Head of caudate nucleus (tissue), 42 donors: ENCODE data around the gene ZC2HC1C.

ENCODE experiments used
- DNase-seq, 42 donors: peaks; one replicate each; pipeline versions ENCODE4 v3.0.0 to v3.0.0-alpha.2; 2020 to 2021; ENCODE audit warnings: mixed read lengths in 7 of 42
- intact Hi-C: fragments of 100-400 bp; cut with DNase I; formaldehyde crosslinking; loops from one replicate; pipeline ENCODE4 v1.15.0; 2022

Gene ZC2HC1C, protein sequence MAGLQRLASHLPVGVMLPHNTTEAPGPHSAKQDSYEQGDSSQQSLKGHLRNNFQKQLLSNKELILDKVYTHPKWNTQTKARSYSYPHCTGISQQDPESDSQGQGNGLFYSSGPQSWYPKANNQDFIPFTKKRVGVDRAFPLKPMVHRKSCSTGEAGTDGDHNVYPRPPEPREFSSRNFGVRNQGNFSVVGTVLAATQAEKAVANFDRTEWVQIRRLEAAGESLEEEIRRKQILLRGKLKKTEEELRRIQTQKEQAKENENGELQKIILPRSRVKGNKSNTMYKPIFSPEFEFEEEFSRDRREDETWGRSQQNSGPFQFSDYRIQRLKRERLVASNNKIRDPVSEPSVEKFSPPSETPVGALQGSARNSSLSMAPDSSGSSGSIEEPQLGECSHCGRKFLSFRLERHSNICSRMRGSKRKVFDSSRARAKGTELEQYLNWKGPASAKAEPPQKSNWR

DNA sequence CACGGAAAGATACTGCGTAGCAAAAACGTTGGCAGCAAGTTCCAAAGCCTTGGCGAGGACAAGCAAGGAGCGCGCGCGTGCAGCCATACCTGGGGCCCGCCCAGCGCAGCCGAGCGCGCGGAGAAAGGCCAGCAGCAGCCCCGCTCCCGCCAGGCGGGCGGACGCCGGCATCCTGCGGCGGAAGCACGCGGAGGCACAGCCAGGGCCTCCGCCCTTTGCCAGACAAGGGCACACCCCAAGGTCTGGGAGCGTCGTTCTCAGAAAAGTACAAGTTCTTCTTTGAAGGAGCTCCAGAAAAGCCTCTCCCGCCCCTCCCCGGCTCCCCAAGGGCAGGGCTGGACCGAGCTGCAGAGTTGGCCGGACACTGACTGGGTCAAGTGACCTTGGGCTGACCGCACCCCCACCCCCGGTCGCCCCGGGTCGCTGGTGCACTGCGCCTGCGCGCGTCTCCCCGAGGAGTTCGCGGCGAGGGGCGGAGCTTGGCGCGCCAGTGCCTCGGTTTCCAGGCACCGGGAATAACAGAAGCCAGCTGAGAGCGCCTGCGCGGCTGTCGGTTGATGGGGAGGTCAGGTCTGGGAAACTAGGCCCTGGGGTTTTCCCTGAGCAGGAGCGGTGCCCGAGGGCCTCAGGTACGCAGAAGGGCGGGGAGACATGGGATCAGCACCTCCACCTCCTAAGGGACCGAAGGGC, at the start of gene ZC2HC1C:
Gene ZC2HC1C (plus strand): TSS at position 521 of the 690 bp plus-strand sequence. CDS start 933 bp downstream, outside the sequence.
- DNase-seq, result peak; percentile 89 to 99 (median 96)
- intact Hi-C loops, result loop anchor here (10.0 kb wide), 1 partner anchor 64 kb away; the partner anchor contains the start of gene EIF2B2

DNA sequence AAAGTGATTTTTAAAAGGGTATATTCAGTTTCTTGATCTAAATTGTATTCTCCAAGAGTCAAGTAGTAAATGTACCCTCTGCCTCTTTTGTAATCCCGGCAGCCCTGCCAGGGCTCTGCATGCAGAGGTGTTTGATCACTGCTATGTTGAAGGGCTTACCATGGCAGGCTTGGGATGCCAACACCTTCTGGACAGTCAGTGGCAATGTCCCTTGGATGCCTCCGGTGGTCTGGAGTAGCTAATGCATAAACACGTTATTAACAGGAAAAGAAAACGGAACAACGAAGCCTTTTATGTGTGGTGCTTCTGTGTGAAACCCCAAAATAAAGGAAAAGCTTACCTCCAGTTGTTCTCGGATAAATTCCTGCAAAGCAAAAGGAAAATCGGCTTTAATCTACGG, 46.8 kb upstream of the ZC2HC1C start:
- DNase-seq, result no peak
- intact Hi-C loops, result no loop called here

DNA sequence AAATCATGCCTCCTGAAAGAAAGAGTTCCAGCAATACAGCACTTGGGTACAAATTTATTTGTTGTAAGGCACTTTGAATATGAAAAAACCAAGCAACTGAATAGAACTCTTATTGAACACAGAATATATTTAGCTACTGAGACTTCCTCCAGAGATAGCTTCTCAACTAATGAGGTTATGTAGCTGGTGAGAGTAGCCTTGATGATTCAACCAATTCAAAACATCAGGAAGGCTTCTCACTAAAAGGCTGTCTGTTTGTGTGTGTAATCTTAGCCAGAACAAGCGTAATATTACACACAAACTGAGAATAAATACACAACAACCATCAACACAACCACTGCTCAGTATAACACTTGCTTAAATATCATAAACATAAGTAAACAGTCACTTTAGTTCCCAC, 46.3 kb upstream of the ZC2HC1C start:
- DNase-seq, result no peak
- intact Hi-C loops, result no loop called here

DNA sequence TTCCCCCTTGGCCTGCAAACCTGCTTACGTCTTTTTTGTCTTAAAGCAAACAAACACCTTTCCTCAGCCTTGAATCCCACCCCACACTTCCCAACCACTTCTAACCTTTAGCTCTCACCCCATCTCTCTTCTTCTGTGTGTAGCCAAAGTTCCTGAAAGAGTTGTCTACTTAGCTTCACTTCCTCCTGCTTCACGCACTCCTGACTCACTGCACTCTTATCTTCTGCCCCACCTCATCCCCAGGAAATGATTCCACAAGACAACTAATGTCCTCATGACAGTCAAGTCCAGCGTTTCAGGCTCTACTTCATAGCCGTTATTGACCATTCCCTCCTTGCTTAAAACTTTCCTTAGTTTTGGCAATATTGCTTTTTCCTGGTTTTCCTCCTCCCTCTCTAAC, 44.4 kb upstream of the ZC2HC1C start:
- DNase-seq, result no peak
- intact Hi-C loops, result no loop called here

DNA sequence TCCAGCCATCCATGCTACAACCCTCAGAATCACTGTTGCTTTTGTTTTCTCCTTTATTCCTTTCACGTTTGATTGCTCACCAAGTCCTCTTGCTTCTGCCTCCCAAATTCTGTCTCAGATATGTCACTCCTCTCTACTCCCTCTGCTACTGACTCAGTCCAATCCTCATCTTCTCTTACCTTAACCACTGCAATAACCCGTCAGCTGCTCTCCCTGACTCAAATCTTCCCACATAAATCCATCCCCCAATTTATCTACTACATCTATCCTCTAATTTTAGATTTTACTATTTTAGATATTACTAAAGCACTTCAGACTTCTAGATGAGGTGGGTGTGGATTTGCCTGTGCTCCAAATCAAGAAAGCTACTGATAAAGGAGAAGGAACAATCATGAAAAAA, 43.6 kb upstream of the ZC2HC1C start:
- peak in 13 of 42 donors; percentile 7 to 79 (median 47) for DNase-seq
- intact Hi-C loops, result no loop called here

DNA sequence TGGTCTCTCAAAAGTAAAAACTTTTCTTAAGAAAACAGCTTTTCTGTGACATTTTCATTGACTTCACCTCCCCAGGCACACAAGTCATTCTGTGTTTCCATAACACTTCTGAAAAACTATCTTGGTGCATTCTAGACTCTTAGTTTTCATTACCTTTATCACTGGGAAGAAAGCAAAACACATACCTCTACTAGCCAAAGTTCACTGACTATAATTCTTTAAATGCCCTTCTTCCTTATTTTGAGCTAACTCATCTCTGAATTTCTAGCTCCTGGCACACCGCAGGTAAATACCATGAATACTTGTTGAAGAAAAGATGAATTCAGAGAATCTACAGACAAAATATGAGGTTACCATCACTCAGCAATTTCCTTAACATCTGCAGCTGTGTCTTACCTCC, 39.3 kb upstream of the ZC2HC1C start:
- DNase-seq, result no peak
- intact Hi-C loops, result no loop called here

DNA sequence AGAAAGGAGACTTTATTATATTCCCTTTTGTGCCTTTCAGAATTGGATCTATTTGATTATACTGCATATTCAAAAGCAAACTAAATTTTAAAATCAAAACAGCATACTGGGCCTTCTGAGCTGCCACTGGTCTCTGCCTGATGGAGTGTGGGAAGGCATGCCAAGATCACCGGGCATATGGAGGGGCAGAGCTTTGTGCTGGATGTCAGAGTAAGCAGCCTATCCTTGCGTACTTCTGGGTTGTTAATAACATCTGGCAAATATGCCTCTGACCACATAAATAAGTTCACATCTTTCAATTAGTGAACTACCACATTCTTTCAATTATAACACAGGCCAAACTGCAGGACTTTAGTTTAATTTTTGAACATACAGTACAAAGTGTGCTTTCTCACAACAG, 36.5 kb upstream of the ZC2HC1C start:
- intact Hi-C loops, result no loop called here
- no peak for DNase-seq

DNA sequence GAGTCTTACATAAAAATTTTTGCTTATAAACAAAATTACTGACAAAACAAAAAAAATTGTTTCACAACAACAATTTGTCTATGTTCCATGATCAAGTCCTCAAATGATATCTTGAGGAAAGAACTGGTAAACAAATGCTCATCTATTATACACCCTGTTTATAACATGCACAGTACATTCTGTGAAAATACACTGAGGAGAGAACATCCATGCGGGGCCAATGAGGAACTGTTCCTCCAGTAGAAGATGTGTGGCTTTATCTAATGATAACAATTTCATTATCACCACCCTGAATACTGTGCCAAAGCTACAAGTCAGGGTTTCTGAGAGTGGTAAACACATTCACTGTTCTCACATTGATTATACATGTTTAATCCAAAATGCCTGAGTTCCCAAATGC, 28.9 kb upstream of the ZC2HC1C start:
- intact Hi-C loops, result no loop called here
- no peak for DNase-seq

DNA sequence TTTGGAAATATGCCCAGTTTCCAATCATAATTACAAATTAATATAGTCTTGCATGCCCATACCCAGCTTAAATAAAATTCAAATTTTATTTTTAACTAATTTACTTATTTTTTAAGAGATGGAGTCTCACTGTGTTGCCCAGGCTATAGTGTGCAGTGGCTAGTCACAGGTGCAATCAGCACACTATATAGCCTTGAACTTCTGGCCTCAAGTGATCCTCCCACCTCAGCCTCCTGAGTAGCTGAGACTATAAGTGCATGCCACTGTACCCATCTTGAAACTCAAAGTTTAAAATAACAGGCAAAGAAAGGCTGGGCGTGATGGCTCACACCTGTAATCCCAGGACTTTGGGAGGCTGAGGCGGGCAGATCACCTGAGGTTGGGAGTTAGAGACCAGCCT, 28.5 kb upstream of the ZC2HC1C start:
- intact Hi-C loops, result no loop called here
- DNase-seq, result no peak

DNA sequence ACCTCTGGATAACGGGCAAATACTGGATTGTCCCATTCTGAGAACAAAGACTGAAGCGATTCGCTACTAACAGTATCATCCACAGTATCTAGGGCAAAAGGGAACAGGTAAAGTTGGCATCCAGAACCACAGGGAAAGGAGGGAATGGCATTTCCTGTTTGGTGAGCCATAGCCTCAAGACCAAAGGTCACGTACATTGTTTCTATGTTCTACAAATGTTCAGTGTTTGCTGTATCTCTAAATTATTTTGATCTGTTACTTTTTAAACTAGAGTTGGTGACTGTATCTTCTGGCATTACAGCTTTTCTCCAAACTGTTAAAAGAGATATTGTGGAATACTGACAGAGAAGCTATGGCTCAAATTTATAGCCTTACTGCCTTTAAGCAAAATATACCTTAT, 27.8 kb upstream of the ZC2HC1C start:
- DNase-seq, result no peak
- intact Hi-C loops, result no loop called here

DNA sequence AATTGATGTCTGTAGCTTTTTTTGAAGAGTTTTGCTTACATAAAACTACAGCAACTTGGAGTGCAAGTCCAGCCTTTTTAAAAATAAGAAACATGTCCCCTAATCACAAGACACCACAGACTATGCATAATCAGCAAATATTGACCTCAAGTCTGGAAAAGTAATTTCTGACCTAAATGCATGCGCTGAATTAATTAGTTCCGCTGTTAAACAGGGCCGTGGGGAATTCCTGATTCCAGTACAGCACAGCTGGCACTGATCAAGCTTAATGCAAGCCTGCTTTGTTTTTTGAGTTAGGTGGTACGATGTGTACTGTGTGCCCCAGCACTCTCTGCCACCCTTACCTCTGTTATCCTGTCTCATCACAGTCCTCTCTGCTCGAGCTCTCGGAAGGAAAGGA, 27.4 kb upstream of the ZC2HC1C start:
- intact Hi-C loops, result no loop called here
- DNase-seq, result no peak

DNA sequence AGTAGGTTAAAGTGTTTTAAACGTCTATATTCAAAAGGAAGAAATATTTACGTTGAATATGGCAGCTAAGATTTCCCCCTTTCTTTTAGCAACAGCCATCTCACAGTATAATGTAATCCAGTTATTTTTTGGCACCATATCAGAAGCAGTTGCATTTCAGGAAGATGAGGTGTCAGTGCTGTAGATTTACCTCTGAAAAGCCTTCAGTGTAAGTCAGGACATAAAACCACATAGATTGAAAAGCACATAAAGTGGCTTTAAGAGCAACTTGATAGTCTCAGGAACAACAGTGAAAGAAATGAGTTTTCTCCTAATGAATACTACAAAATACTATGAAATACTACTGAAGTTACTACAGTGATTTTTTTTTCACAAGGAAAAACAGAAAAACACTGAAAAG, 25.1 kb upstream of the ZC2HC1C start:
- intact Hi-C loops, result no loop called here
- no peak for DNase-seq

DNA sequence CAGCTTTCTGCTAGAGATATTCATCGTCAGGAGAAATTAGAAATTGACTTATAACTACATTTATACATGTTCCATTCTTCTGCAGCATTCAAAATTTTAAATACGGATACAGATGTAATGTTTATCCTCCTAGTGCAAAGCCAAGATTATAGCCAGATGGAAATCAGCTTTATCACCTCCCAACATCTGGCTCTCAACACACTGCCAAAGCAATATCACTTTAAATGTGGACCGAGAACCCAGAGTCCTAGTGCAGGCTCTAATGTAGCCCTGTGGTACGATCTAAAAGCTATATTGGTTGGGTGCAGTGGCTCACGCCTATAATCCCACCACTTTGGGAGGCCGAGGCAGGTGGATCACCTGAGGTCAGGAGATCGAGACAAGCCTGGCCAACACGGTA, 24.7 kb upstream of the ZC2HC1C start:
- intact Hi-C loops, result no loop called here
- no peak for DNase-seq

DNA sequence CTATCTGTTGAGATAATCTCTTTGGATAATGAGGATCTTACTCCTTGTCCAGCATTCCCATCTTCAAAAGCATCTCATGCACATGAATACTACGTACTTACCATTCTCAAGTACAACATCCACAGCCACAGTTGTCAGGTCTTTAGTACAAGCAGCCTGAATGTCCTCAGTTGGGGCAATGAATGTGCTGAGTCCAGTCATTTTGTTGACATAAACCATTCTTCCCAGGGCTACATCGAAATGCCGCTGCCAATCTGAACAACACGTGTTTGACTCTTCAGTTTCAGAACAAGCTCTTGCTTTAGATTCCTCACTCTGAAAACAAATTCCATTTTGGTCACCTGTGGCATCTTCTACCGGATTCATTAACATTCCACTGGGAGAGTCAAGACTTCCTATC, 23.2 kb upstream of the ZC2HC1C start:
- DNase-seq, result no peak
- intact Hi-C loops, result no loop called here

DNA sequence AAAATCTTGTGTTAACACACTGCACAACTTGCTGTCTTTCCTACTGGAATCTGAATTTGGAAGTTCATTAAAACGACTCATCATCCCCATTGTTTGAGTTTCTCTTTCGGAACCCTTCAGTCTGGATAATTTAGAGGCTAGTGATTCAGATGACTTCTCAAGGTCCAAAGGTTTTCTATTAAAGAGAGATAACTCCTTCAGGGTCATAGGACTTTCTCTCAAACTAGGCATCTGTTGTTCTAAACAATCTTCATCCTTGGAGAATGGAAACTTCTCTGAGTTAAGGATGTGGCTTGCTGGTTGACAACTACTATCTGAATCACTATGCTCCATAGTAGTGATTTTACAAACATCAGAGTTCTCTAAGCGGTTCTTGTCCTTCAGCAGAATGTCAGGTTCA, 22.5 kb upstream of the ZC2HC1C start:
- DNase-seq, result no peak
- intact Hi-C loops, result no loop called here

DNA sequence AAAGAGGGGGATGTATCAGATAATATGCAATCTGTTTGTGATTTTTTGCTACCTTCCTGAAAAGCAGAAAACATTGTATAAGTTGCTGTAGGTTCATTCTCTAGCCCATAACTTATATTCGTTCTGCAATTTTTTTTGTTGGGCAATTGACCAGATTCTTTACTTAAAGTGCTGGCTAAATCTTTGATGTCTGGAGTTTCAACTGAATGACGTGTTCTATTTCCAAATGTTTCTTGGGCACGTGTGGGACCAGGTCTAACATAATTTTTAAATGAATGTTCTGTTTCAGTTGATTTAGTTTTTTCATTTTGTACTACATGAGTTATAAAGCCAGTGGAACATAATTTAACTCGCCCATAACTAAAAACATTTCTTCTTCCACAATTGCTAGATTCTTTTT, 21.9 kb upstream of the ZC2HC1C start:
- intact Hi-C loops, result no loop called here
- DNase-seq, result no peak

DNA sequence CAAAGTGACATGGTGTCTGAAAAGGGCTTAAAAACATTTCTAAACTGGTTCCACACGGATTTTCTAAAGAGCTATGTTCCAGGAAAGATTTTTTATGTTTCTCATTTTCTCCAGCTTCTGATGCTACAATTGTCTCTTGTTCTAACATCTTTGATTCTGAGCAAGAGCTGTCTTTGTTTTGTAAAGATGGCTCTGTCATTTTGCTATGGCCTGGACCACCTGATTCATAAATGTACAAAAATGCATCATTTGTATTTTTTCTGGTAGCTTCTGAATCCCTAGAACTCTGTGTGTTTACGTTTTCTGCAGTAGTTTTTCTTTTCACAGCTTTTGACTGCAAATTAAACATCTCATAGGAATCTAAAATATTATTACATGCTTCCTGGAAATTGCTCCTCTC, 21.3 kb upstream of the ZC2HC1C start:
- no peak for DNase-seq
- intact Hi-C loops, result no loop called here

DNA sequence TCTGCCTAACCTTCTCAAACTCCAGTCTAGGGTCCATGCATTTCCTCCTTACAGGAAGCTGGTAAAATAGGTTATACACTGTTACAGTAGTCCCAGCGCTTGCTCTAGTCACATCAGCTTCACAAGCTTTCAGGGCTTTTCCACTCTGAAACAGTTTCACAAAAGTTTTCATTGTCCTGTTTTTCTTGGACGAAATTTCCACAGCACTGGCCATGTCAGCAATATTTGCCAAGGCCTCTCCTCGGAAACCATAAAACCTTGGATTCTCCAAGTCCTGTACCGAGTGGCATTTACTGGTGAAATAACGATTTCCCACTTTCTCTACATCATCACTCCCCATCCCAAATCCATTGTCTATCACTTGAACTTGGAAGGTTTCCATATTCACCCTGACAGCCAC, 20.3 kb upstream of the ZC2HC1C start:
- intact Hi-C loops, result no loop called here
- peak in 10 of 42 donors; percentile 13 to 67 (median 33) for DNase-seq

DNA sequence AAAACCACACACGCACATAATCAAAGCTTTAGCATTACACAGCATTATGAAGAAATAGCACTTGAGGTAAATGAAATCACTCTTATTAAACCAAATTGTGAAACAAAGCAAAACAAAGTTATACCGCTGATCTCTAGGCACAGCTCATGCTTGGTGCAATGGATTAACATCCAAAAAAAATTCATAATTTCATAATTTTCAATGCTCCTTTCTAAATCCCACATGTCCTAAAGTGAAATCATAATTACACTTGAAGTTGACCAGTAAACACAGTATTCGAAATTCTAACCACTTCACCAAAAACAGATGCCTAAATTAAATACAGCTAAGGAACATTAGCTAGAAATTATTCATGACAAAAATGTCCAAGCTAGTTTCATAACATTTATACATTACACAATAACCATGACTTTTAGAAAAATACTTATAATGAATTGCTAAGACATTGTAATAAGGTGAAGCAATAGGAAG, 19.7 kb upstream of the ZC2HC1C start:
- DNase-seq, result no peak
- intact Hi-C loops, result no loop called here

DNA sequence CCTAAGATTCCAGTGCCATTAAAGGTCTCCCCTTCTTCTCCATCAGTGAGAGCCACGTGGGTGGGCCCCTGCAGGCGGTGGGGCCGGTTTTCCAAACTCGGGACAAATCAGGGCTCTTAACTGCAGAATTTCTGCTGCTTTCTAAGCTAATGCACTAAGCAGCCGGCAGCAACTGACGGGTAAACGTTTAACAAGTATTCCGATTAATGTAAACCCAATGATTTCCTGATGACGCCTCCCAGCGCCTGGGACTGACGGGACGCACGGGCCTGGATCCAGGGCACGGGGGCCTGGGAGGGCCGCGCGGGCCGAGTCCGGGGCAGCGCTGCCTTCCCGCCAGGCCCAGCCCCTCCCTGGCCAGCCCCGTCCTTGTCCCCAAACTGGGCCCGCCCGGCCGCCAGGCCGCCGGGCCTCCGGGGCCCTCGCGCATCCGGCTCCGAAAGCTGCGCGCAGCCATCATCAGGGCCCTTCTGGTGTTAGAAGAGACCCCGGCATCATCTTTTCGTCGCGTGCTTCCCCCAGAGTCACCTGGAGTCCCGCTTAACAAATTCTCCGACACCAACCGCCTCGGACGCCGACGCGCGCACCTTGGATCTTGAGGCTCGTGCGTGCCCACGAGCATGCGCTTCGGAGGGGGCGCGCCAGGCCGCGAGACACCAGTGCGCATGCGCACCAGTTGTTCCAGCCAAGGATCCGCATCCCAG, 18.4 kb upstream of the ZC2HC1C start, which contains the start of gene MLH3:
Gene MLH3 (minus strand): TSS at position 616 of the 704 bp plus-strand sequence. CDS start 1,812 bp downstream, outside the sequence.
- peak; percentile 68 to 93 (median 86) for DNase-seq
- intact Hi-C loops, result no loop called here
